ENCODE results near the gene RFPL1. TPM values are rescaled to one million over a fixed set of nuclear protein-coding genes. Genes with fewer than 3 reads are reported as not detected.
"Not testable (repeated sequence)": the region's sequence is repeated elsewhere in the genome, so short reads cannot be mapped to it uniquely, and the experiment has no call there.

The RFPL1 gene
- total RNA-seq = not detected

DNA sequence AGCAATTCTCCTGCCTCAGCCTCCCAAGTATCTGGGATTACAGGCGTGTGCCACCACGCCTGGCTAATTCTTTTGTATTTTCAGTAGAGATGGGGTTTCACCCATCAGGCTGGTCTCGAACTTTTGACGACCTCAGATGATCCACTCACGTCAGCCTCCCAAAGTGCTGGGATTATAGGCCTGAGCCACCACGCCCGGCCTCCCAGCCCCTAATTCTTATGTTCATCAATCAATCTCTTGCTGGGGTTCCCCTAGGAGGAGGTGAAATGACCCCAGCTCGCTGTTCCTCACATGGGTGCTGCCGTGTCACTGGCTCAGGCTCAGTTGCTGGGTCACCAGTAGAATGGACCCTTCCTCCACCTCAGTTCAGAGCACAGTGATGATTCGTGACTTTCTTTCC is at the start of gene RFPL1:
Gene RFPL1 (plus strand): TSS at position 301 of the 400 bp plus-strand sequence.
- H3K27ac ChIP-seq; H3K4me3 ChIP-seq; intact Hi-C loops (cut with DNase I; ENCODE audit: low total_unique reads); DNase-seq; H3K27me3 ChIP-seq; H3K36me3 ChIP-seq; H3K4me1 ChIP-seq; H3K9me3 ChIP-seq: not testable (repeated sequence)

DNA sequence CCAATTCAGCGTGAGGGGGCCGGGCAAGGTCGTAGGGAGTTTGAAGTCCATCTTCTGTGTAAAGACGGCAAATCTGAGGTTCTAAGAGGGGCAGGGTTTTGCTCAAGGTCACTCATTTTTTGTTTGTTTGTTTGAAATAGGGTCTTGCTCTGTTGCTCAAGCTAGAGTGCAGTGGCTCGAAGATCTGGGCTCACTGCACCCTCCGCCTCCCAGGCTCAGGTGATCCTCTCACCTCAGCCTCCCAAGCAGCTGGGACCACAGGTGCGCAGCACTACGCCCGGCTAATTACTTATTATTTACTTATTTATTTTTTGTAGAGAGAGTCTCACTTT is 49.7 kb upstream of the RFPL1 start:
- intact Hi-C loops (cut with DNase I; ENCODE audit: low total_unique reads) = no loop called here
- H3K36me3 ChIP-seq = no peaks in the 10 kb centered on the region
- H3K4me1 ChIP-seq = peaks cover 0 to 4% of the 10 kb centered on the region in 2 donors
- no peaks in the 10 kb centered on the region for H3K27me3 ChIP-seq
- no peak for TF ChIP-seq POLR2A (IDR thresholded peaks at IDR 0.05)
- TF ChIP-seq, protein P1, sequence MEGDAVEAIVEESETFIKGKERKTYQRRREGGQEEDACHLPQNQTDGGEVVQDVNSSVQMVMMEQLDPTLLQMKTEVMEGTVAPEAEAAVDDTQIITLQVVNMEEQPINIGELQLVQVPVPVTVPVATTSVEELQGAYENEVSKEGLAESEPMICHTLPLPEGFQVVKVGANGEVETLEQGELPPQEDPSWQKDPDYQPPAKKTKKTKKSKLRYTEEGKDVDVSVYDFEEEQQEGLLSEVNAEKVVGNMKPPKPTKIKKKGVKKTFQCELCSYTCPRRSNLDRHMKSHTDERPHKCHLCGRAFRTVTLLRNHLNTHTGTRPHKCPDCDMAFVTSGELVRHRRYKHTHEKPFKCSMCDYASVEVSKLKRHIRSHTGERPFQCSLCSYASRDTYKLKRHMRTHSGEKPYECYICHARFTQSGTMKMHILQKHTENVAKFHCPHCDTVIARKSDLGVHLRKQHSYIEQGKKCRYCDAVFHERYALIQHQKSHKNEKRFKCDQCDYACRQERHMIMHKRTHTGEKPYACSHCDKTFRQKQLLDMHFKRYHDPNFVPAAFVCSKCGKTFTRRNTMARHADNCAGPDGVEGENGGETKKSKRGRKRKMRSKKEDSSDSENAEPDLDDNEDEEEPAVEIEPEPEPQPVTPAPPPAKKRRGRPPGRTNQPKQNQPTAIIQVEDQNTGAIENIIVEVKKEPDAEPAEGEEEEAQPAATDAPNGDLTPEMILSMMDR (IDR thresholded peaks at IDR 0.05) = no peak
- peak overlapping the region; percentile 78 to 93 for H3K4me3 ChIP-seq
- DNase-seq = no peak
- no peaks in the 10 kb centered on the region for H3K9me3 ChIP-seq
- peak overlapping the region; percentile 84 to 86 for H3K27ac ChIP-seq

DNA sequence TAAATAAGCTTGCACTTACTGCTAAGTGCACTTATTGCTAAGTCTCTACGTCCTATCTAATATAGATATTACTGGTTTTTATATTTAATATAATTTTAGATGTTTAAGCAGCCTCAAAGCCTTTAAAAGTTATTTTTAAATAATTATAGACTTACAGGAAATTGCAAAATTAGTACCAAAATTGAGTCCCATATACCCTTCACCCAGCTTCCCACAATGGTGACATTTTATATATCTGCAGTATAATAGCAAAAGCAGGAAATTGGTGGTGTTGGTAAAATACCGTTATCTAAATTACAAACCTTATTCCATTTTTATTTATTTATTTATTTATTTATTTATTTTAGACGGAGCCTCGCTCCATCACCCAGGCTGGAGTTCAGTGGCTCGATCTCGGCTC is 48.1 kb upstream of the RFPL1 start:
- no peaks in the 10 kb centered on the region for H3K9me3 ChIP-seq
- no peak for DNase-seq
- peaks cover 0 to 4% of the 10 kb centered on the region in 2 donors for H3K4me1 ChIP-seq
- no peak overlapping the region for H3K4me3 ChIP-seq
- TF ChIP-seq POLR2A (IDR thresholded peaks at IDR 0.05) = no peak
- no peaks in the 10 kb centered on the region for H3K36me3 ChIP-seq
- H3K27ac ChIP-seq = no peak overlapping the region
- intact Hi-C loops (cut with DNase I; ENCODE audit: low total_unique reads) = no loop called here
- H3K27me3 ChIP-seq = no peaks in the 10 kb centered on the region

DNA sequence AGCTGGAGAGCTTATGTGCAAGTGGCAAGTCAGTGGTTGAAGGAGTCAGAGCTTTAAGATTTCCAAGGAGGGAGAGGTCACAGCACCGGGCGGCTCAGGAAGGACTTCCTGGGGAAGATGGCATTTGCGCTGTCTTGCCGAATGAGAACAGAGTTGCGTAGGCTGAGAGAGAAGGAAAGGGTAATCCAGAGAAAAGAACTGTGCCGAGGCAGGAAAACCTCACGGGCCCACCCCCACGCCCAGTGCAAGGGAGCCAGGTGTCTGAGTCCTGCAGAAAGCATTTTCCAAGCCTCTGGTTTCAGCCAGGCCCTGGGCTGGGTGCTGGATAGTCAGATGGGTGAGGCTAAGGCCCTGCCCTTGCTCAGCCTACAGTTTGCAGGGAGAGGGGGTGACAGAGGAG is 46.8 kb upstream of the RFPL1 start:
- DNase-seq = no peak
- peaks cover 0 to 4% of the 10 kb centered on the region in 2 donors for H3K4me1 ChIP-seq
- no peaks in the 10 kb centered on the region for H3K27me3 ChIP-seq
- intact Hi-C loops (cut with DNase I; ENCODE audit: low total_unique reads) = no loop called here
- no peaks in the 10 kb centered on the region for H3K36me3 ChIP-seq
- TF ChIP-seq POLR2A (IDR thresholded peaks at IDR 0.05) = no peak
- TF ChIP-seq, protein P1 (IDR thresholded peaks at IDR 0.05) = no peak
- H3K27ac ChIP-seq = no peak overlapping the region
- no peaks in the 10 kb centered on the region for H3K9me3 ChIP-seq
- no peak overlapping the region for H3K4me3 ChIP-seq

DNA sequence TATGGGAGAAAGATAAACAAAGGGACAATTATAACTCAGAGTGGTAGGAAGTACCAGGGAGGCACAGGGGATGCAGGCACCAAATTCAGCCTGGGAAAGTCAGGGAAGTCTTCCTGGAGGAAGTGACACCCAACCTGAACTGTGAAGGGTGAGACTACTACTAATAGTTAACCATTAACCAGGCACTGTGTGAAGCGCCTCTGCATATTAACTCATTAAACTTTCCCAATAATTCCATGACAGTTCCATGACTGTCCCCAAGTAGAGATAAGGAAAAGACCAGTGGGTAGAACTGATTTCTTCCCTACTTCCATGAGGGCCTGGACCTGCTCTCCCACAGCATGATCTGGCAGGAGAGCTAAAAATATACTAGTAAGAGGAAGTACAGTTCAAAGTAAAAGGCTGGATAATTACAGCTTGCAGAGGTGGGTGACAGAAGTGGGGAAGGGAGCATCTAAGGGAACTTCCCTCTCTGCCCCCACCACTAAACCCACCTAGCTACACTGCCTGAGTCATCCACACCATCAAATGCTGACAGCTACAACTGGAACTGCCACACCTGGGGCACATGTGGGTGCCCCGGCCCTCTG is 45.3 kb upstream of the RFPL1 start:
- no peak for DNase-seq
- H3K4me3 ChIP-seq = no peak overlapping the region
- H3K27ac ChIP-seq = no peak overlapping the region
- H3K27me3 ChIP-seq = no peaks in the 10 kb centered on the region
- intact Hi-C loops (cut with DNase I; ENCODE audit: low total_unique reads) = no loop called here
- no peaks in the 10 kb centered on the region for H3K9me3 ChIP-seq
- H3K4me1 ChIP-seq = peaks cover 0 to 4% of the 10 kb centered on the region in 2 donors
- no peaks in the 10 kb centered on the region for H3K36me3 ChIP-seq
- TF ChIP-seq, protein P1 (IDR thresholded peaks at IDR 0.05) = no peak
- TF ChIP-seq POLR2A (IDR thresholded peaks at IDR 0.05) = no peak

DNA sequence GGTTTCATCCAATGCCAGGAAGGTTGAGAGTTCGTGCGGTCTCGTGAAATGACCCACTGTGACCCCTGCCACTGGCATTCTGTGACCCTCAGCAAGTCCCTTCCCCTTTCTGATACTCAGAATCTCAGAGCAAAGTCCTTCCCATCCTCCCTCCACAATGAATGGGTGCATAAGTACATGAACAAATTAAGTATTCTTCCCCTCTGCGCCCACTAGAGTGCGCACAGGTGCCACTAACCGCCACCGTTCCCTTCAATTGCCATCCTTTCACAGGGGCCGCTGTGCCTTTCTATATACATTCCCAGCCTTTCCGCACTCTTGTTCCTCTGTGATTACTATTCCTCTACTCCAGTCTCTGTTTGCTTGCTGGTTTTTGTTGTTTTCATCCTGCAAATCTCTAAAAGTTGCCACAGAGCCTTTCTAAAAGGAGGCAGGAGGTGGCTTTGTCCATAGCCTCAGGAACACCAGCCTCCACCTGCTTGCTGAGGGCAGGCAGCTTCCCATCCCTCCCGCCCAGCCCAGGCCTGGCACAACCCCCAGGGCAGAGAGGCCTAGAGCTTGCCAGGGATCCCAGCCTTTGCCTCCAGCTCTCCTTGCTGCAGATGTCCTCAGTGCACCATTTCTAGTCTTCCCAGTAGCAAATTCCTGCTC is 43.3 kb upstream of the RFPL1 start:
- Histone ChIP-seq H3K4me3 (no peak overlapping the region), H3K4me1 (no peaks in the 10 kb centered on the region), H3K27me3 (no peaks in the 10 kb centered on the region), H3K27ac (no peak overlapping the region), H3K9me3 (no peaks in the 10 kb centered on the region), H3K36me3 (no peaks in the 10 kb centered on the region)
- TF ChIP-seq, protein P1 (IDR thresholded peaks at IDR 0.05) = peak; percentile 72 to 79 (median 74)
- no peak for TF ChIP-seq POLR2A (IDR thresholded peaks at IDR 0.05)
- peak; percentile 57 to 64 for DNase-seq
- intact Hi-C loops (cut with DNase I; ENCODE audit: low total_unique reads) = no loop called here

Data from uterus (tissue), 4 donors.